ENCODE measurements around the gene DGKG.

The DGKG gene

DNA sequence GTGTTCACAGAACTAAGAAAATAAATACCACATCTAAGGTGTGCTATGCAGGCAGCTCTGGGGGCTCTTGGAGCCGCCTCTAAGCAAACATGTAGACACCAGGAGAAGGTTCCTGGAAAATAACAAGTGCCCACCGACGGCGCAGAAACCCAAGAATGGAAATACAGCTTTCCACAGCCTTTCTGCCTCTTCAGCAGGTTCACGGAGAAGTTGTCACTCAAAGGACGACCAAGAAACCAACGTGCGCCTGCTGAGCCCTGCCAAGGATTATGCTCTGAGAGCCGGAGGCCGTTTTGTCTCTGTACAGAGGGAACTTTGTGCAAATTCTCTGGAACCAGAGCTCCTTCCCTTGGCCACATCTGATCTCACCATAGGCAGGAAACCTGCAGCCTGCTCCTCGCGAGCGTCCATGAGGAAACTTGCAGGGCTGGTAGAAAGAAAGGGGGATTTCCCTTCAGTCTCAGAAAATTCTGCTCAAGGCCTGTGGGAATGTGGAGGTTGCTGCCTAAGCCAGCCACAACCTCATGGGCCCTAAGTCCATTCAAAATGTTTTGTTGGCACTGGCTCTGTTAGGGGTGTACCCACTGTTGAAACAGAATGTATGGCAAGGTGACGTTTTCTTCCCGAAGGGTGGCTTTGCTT, 212.6 kb downstream of the DGKG start:
- ChIA-PET POLR2A (no interaction called here), CTCF (no interaction called here)
- no peak for TF ChIP-seq SP1 (IDR thresholded peaks at IDR 0.05)
- no peak for TF ChIP-seq ZNF384 (IDR thresholded peaks at IDR 0.05)
- no peak for TF ChIP-seq FOXM1 (IDR thresholded peaks at IDR 0.05; ENCODE audit: borderline replicate concordance)
- TF ChIP-seq LEF1 (IDR thresholded peaks at IDR 0.05; ENCODE audit: borderline replicate concordance), result no peak
- TF ChIP-seq L3MBTL2 (conservative IDR thresholded peaks at IDR 0.05), result no peak
- TF ChIP-seq SUZ12 (IDR thresholded peaks at IDR 0.05), result no peak
- TF ChIP-seq ARNT (IDR thresholded peaks at IDR 0.05), result no peak
- TF ChIP-seq TARDBP (IDR thresholded peaks at IDR 0.05), result no peak
- no peak for DNase-seq (ENCODE audit: extremely low spot score)

DNA sequence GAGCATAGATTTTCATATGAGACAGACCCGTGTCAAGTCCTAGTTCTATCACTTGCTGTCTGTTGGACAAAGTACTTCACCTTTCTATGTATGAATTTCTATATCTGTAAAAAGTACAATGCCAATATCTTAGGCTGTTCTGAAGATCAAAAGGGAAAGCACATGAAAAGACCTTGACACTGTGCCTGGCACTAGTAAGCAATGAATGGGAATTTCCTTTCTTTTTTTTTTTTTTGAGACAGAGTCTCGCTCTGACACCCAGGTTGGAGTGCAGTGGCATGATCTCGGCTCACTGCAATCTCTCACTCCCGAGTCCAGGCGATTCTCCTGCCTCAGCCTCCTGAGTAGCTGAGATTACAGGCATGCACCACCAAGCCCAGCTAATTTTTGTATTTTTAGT, 217.8 kb downstream of the DGKG start:
- CTCF ChIA-PET, result no interaction called here

GRCh38 chr3:186143250-186143649, 218.8 kb downstream of the DGKG start:
- DNase-seq (ENCODE audit: extremely low spot score), result no peak
- ChIA-PET POLR2A (no interaction called here), CTCF (no interaction called here)
- no peak for TF ChIP-seq SUZ12 (IDR thresholded peaks at IDR 0.05)
- TF ChIP-seq FOXM1 (IDR thresholded peaks at IDR 0.05; ENCODE audit: borderline replicate concordance), result no peak
- TF ChIP-seq, protein P1, sequence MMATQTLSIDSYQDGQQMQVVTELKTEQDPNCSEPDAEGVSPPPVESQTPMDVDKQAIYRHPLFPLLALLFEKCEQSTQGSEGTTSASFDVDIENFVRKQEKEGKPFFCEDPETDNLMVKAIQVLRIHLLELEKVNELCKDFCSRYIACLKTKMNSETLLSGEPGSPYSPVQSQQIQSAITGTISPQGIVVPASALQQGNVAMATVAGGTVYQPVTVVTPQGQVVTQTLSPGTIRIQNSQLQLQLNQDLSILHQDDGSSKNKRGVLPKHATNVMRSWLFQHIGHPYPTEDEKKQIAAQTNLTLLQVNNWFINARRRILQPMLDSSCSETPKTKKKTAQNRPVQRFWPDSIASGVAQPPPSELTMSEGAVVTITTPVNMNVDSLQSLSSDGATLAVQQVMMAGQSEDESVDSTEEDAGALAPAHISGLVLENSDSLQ (IDR thresholded peaks at IDR 0.05), result no peak

More for the DNA sequence above, 217.8 kb downstream of the DGKG start:
- TF ChIP-seq LEF1 (IDR thresholded peaks at IDR 0.05; ENCODE audit: borderline replicate concordance), result no peak
- no peak for TF ChIP-seq ELF4 (IDR thresholded peaks at IDR 0.05)
- TF ChIP-seq L3MBTL2 (conservative IDR thresholded peaks at IDR 0.05), result no peak
- TF ChIP-seq, protein P1 (IDR thresholded peaks at IDR 0.05), result no peak
- TF ChIP-seq FOXK2 (IDR thresholded peaks at IDR 0.05), result no peak
- no peak for TF ChIP-seq SP1 (IDR thresholded peaks at IDR 0.05)
- no peak for TF ChIP-seq ARNT (IDR thresholded peaks at IDR 0.05)
- no peak for TF ChIP-seq TARDBP (IDR thresholded peaks at IDR 0.05)
- TF ChIP-seq FOXM1 (IDR thresholded peaks at IDR 0.05; ENCODE audit: borderline replicate concordance), result no peak
- no peak for TF ChIP-seq CTBP1 (IDR thresholded peaks at IDR 0.05; ENCODE audit: borderline replicate concordance)
- TF ChIP-seq NFRKB (IDR thresholded peaks at IDR 0.05), result no peak
- TF ChIP-seq BHLHE40 (IDR thresholded peaks at IDR 0.05; ENCODE audit: borderline replicate concordance), result no peak
- TF ChIP-seq ZNF384 (IDR thresholded peaks at IDR 0.05), result no peak
- no peak for TF ChIP-seq SUZ12 (IDR thresholded peaks at IDR 0.05)
- TF ChIP-seq HDGF (IDR thresholded peaks at IDR 0.05; ENCODE audit: borderline replicate concordance), result no peak
- TF ChIP-seq FOXA1 (IDR thresholded peaks at IDR 0.05), result no peak
- no peak for DNase-seq (ENCODE audit: extremely low spot score)
- POLR2A ChIA-PET, result no interaction called here

- no peak for DNase-seq (ENCODE audit: extremely low spot score)
- ChIA-PET POLR2A (no interaction called here), CTCF (interaction anchor here (0.6 kb wide), 1 partner anchor 70 kb away, joined by 3 read pairs; no protein-coding TSS in a partner anchor)
- TF ChIP-seq ELF4 (IDR thresholded peaks at IDR 0.05), result no peak
- no peak for TF ChIP-seq NFRKB (IDR thresholded peaks at IDR 0.05)
- TF ChIP-seq L3MBTL2 (conservative IDR thresholded peaks at IDR 0.05), result no peak
- no peak for TF ChIP-seq HDGF (IDR thresholded peaks at IDR 0.05; ENCODE audit: borderline replicate concordance)
These were observed 219.6 kb downstream of the DGKG start for GRCh38 chr3:186142393-186142932.

GRCh38 chr3:186141790-186142189, 220.2 kb downstream of the DGKG start:
- DNase-seq (ENCODE audit: extremely low spot score), result no peak
- ChIA-PET CTCF (no interaction called here), POLR2A (no interaction called here)
- TF ChIP-seq ARNT (IDR thresholded peaks at IDR 0.05) (no peak), ZNF384 (IDR thresholded peaks at IDR 0.05) (no peak), TARDBP (IDR thresholded peaks at IDR 0.05) (no peak), L3MBTL2 (conservative IDR thresholded peaks at IDR 0.05) (no peak), SP1 (IDR thresholded peaks at IDR 0.05) (no peak), HDGF (IDR thresholded peaks at IDR 0.05; ENCODE audit: borderline replicate concordance) (no peak), LEF1 (IDR thresholded peaks at IDR 0.05; ENCODE audit: borderline replicate concordance) (no peak), SUZ12 (IDR thresholded peaks at IDR 0.05) (no peak), FOXK2 (IDR thresholded peaks at IDR 0.05) (no peak), CTBP1 (IDR thresholded peaks at IDR 0.05; ENCODE audit: borderline replicate concordance) (no peak), ELF4 (IDR thresholded peaks at IDR 0.05) (no peak), FOXM1 (IDR thresholded peaks at IDR 0.05; ENCODE audit: borderline replicate concordance) (no peak), BHLHE40 (IDR thresholded peaks at IDR 0.05; ENCODE audit: borderline replicate concordance) (no peak), NFRKB (IDR thresholded peaks at IDR 0.05) (no peak), FOXA1 (IDR thresholded peaks at IDR 0.05) (no peak)
- TF ChIP-seq, protein P1 (IDR thresholded peaks at IDR 0.05), result no peak

GRCh38 chr3:186138272-186138981, 223.6 kb downstream of the DGKG start:
- CTCF ChIA-PET, result no interaction called here
- DNase-seq (ENCODE audit: extremely low spot score), result no peak
- POLR2A ChIA-PET, result no interaction called here
- TF ChIP-seq SUZ12 (IDR thresholded peaks at IDR 0.05), result no peak
- TF ChIP-seq L3MBTL2 (conservative IDR thresholded peaks at IDR 0.05), result no peak
- no peak for TF ChIP-seq BHLHE40 (IDR thresholded peaks at IDR 0.05; ENCODE audit: borderline replicate concordance)
